Stimulated activated CD4-positive, alpha-beta T cell treated with anti-CD3 and anti-CD28 coated beads, Interleukin-4, amount 100 ng/mL, for 48 hours (primary cell): Measurements from ENCODE around the gene ABLIM2.

Experiments
- DNase-seq, 2 donors: peaks; one replicate each; pipeline ENCODE4 v3.0.0-alpha.2; 2020; ENCODE audit warnings: low read depth in 2 of 2

ABLIM2 gene

DNA sequence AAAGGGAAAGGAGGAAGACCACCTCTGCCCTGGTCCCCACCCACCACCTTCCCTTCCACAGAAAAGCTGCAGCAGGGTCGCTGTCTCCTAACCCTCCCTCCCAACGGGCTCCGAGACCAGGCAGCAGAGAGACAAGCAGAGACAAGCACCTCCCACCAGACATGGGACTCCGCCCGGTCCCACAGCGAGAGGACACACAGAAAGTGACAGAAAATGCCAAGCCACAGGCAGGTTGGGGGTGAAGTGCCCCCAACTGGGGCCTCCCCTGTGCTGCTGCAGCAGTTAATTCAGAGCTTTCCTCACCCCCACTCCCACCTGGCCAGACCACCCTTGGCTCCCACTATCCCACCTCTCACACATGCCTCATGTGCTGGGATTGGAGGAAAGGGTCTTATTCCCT is 154.5 kb downstream of the ABLIM2 start:
- no peak for DNase-seq

DNA sequence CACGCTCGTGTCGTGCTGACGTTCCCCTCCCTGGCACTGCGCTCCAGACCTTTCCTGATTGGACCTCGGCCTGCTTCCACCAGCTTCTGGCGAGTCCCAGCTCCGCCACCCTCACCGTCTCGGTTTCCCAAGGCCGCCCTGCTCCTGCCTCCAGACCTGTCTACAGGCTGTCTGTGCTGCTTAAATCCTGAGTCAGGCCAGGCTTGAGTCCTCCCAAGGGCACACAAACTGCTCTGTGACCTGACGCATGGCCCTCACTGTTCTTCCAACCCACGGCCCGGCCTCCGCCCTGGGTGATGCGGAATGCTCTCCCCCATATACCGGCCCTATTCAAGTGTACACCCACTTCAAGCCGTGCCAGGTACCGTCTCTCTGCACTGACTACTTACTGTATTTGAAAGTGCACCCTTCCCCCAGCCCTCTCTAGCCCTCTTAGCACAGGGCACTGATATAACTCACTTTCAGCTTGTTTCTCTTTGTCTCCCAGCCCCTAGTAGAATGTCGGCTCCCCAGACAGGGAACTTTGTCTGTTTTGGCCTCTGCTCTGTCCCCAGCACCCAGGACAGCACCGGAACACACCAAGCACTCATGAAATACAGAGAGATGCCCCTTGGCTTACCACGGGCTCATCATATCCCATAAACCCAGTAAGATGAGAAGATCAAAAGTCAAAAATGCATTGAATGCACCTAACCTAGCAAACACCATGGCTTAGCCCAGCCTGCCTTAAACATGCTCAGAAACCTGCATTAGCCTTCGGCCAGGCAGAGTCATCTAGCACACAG is 155.9 kb downstream of the ABLIM2 start:
- DNase-seq: no peak

GRCh38 chr4:8001564-8002355 is 156.9 kb downstream of the ABLIM2 start:
- DNase-seq: no peak

DNA sequence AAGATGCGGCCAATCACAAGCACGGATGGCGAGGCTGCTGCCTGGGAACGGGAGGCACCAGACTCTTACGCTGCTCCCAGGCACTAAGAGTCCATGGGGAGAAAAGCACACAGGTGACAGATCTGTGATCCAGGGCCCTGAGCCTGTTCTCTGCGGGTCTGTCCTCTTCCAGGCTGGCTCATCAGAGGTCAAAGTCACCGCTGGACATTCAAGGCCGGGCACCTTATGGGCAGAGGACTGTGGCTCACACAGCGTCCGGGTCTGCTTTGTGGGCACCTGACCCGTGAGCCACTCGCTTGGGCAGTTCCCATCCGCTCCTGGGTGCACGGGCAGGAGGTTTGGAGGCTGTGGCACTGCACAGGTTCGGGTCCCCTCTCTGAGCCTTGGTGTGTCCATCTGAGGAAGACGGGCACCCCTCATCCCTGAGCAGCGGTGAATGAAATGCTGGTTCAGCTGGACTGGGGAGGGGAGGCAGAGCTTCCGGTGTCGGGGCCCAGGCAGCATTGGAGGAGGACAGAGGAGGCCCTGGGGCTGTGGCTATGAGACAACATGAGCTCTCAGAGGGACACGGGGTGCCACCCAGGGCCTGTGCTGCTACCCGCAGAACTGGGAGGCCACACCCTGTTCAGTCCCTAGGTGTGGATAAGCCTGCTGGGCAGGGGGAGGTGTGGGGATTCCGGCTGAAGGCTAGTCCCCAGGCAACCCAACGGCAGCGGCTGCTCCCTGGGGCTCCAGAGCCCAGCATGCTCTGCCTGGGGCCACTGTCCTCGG is 157.7 kb downstream of the ABLIM2 start:
- DNase-seq: no peak

DNA sequence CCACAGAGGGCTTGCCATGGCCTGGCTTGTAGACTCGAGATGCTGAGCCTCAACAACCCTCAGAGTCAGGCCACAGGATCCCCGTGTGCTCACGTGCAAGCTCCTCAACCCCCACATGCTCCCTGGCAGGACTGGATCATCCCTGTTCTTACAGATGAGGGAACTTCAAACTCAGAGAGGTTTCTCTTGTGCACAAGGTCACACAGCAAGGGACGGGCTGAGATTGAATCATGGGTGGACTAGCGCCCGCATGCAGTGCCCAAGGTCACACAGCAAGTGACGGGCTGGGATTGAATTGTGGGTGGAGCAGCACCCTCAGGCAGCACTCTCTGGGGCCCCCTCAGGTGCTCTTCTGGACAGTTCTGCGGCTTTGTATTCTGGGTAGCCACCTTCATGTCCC is 158.4 kb downstream of the ABLIM2 start:
- DNase-seq: no peak

DNA sequence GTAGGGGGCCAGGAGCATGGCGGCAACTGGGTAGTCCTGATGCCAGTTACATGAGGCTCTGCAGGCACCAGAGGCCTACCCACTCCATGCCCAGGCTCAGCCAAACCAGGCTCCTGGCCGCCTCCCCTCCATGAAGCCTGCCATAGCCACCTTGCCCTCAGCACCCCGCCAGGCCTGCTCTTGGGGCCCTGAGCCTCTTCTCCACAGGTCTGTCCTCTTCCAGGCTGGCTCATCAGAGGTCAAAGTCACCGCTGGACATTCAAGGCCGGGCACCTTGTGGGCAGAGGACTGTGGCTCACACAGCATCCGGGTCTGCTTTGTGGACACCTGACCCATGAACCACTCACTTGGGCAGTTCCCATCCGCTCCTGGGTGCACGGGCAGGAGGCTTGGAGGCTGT is 158.9 kb downstream of the ABLIM2 start:
- no peak for DNase-seq

- DNase-seq: no peak
These were observed 159.3 kb downstream of the ABLIM2 start for GRCh38 chr4:7999279-7999678.

DNA sequence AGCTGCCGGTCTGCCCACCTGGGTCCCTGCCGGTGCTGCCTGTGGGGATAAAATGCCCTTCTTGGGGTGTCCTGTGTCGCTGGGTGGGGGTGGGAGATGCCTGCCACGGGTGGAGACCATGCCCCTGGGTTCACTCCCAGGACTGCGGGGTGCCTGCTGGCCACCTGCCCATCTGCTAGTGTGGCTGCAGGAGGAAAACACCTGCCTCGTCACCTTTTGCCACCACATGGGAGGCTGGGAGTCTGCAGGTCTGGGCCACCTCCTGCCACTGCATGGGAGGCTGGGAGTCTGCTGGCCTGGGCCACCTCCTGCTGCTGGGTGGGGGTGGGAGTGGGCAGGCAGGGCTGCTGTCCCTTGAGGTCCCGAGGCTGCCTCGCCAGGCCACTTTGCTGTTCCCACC is 160.2 kb downstream of the ABLIM2 start:
- no peak for DNase-seq

- DNase-seq: no peak
These were observed 162.7 kb downstream of the ABLIM2 start for GRCh38 chr4:7995866-7996265.

DNA sequence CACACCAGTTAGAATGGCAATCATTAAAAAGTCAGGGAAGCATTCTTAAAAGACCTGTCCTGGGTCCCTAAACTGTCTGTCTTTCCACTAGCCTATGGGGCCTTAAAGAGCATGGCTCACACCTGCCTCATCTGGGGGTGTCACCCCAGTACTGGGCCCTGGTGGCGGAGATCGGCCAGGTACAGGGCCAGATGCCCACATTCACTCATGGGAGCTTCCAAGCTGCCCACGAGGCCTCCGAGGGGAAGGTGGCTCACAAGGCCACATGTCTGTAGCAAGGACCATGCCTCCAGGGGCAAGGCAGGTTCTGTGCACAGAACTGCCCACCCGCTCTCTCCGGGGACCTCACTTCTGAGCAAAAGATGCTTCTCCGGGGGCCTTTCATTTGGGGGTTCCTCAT is 163.5 kb downstream of the ABLIM2 start:
- no peak for DNase-seq

DNA sequence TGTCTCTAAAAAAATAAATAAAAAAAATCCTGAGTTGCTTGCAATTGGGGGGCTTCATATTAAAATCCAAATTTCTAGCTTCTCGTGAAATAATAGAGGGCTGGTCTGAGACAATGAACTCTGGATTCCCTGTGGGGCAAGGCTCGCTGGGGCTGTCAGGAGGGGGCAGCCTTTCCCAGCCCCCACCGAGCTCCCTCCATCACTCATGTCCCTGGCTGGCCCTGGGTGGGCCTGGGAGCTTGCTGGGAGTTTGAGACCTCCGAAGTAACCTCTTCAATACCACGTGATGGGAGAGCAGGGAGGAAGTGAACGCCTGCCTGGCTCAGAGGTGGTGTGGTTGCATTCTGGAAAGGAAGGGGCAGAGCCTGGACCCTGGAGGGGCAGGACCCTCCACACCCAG is 164.9 kb downstream of the ABLIM2 start:
- DNase-seq: no peak

DNA sequence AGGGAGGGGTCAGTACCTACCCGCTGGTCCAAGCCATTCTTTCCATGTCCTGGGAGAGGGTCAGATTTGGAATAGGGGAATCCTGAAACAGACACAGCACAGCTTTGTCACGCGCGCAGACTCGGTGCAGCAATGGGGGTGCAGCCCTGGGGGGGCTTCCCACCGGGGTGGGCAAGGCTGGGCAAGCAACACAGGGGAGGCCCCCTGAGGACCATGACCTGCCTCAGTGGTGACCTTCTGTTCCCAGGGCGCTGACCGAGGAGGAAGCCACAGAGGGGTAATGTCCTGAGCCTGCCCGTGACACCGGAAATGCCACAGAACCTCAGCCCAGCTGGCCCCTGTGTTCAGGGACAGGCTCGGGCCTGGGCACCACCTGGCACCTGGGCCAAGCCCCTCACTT is 165.8 kb downstream of the ABLIM2 start:
- no peak for DNase-seq

DNA sequence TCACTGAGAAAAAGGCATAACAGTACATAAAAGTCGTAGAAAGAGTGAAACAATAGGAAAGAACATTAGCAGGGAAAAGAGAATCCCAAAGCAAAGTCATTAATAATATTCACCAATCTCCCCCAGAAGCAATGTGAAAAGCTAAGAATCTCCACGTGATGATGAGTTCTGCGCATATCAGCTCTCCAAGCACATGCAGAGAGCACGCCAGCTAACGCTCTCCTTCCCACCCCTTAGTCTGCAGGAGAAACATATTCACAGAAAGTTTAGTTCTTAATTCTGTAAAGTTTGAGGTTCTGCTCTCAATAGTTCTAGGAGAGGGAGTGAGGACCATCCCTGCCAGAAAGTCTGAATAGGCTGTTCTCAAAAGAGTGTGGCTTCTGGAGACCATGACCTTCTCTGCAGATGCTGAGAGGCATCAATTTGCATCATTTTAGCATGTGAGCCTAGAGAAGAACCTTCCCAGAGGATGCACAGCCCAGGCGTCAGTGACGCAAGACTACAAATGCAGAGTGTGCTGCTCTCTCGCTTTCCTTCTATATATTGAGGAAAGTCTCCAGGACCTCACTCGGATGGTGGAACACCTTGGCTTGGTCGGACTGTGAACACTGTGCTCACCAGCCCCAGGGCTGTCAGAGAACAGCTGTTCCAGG is 167.7 kb downstream of the ABLIM2 start:
- no peak for DNase-seq

DNA sequence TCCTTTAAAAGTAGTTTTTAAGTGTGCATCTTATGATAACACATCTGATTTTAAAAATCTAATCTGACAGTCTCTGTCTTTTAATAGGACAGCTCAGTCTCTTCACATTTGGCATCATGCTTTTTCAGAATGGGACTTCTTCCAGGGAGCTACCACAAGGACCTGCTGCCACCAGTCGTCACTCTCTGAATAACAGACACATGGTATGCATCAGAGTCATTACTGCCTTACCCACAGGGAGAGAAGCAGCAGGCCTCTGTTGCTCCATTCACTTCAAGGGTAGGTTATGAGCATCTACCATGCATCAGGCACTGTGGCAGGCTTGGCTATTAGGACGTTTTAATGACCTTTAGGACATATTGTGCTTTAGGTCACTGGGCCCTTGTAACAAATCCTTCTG is 169.0 kb downstream of the ABLIM2 start:
- no peak for DNase-seq

DNA sequence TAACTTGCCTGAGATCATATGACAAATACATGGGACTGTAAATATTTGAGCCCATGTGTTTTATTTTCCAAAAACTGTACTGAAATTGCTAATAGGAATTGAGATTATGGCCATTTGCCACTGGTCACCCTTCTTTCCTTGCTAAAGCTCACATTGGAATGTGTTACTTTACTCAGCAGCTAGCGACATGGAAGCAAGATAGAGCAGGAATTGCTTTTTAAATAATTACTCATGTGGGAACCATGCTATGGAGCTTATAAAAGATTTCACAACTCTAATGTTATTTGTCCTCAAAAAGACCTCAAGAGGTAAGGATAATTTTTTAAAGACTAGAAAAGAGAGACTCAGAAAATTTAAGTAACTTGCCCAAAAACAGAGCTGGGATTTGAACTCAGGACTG is 170.2 kb downstream of the ABLIM2 start:
- no peak for DNase-seq

GRCh38 chr4:7987148-7987989 is 171.2 kb downstream of the ABLIM2 start:
- DNase-seq: peak; percentile 66 to 77

DNA sequence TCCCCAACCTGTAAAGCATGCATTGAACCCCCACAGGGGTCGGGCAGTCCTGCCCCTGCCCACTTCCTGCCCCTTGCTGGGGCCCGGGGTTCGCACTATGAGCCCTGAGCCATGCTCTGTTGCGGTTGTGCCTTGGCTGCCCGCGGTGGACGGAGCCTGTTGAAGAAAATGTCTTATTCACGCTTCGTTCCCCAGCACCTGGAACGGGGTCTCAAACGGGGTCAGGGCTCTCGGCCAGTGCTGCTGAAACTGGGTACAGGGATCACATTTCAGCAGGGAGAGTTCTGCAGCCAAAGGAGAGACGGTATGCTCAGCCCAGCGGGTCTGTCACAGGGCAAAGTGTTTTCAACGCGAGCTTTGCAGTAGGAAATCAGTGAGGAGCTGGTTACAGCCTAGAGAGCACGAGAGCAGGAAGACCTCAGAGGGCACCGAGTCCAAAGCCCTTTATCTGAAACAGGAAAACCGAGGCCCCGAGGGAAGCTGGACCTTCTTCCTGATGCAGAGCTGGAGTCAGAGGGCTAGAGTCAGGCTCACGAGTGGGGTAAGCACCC is 172.6 kb downstream of the ABLIM2 start:
- no peak for DNase-seq

- no peak for DNase-seq
These were observed 173.5 kb downstream of the ABLIM2 start for GRCh38 chr4:7985072-7985471.

DNA sequence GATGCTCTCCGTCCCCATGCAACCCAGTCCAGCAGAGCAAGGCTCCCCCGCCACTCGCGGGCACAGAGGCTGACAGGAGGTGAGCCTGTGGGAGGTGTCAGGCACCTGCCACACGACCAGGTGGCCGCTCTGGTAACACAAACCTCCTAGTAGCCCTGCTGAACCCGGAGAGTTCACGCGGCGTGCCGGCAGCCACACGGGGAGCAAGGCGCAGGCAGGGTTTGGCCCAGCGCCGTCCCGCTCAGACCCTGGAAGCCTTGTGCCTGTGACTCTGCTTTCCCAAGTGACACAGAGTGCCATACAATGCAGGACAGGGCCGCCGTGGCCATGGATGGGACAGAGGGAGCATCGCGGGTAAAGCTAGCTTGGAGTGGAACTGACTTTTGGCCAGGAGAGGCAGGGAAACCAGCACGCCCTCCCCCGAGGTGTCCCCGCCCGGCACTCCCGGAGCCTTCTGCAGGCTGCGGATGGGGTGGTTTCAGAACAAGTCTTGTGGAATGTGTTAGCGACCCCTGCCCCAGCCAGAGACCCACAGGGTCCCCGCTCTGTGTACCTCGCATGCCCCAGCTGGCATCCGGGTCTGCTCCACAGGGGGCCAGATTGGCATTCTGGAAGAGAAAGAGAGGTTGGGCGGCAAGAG is 174.2 kb downstream of the ABLIM2 start:
- no peak for DNase-seq

- no peak for DNase-seq
These were observed 175.3 kb downstream of the ABLIM2 start for GRCh38 chr4:7983296-7983695.
